Measurements from ENCODE around the gene GPR183. TPM values are rescaled to one million over a fixed set of nuclear protein-coding genes. Genes with fewer than 3 reads are reported as not detected.

GPR183 gene
- total and polyA plus RNA-seq, 10 of the 15 experiments (the other 5 are each of a cell fraction or from before 2014, with no cell fraction given): 134 to 669 (median 225) TPM

- TF ChIP-seq RELB (IDR thresholded peaks at IDR 0.05; ENCODE audit: low read depth) (no peak), MLLT1 (IDR thresholded peaks at IDR 0.05) (peak; percentile 37; the same call in 1 of the 2 replicates), ETV6 (conservative IDR thresholded peaks at IDR 0.05 in 1 of 2, IDR thresholded peaks at IDR 0.05 in 1 of 2; ENCODE audit: borderline replicate concordance in 1 of 2, low read depth in 1 of 2) (no peak), ZNF274 (IDR thresholded peaks at IDR 0.05; ENCODE audit: insufficient read depth, insufficient read length) (no peak)
Observed at GRCh38 chr13:99351772-99352171, 44.6 kb upstream of the GPR183 start (continued).

GRCh38 chr13:99350191-99350590 lies 43.0 kb upstream of the GPR183 start:
- ChIA-PET RAD21 (ENCODE audit: unreplicated experiment) (no interaction called here), POLR2A (no interaction called here), CTCF (interaction anchor here (3.2 kb wide), 1 partner anchor 15 kb away, joined by 12 read pairs; no protein-coding TSS in a partner anchor), SMC1A (ENCODE audit: uncharacterized antibody, unreplicated experiment) (no interaction called here)
- in situ Hi-C loops (cut with MboI) (no loop called here), intact Hi-C loops (cut with micrococcal nuclease; ENCODE audit: unreplicated experiment) (no loop called here)
- Histone ChIP-seq H3K79me2 (ENCODE audit: control insufficient read depth, insufficient read depth, low read length) (peaks cover 17% of the 10 kb centered on the region), H3K9ac (ENCODE audit: control insufficient read depth, insufficient read depth, low read length) (no peak overlapping the region), H3K9me3 (replicated peaks; ENCODE audit: control insufficient read depth, insufficient read depth, low read length) (no peaks in the 10 kb centered on the region), H2AFZ (ENCODE audit: control insufficient read depth, low read depth, low read length) (no peak overlapping the region), H3K4me3 (no peak overlapping the region), H4K20me1 (ENCODE audit: control insufficient read depth, insufficient read depth) (no peaks in the 10 kb centered on the region), H3K27ac (ENCODE audit: control insufficient read depth, insufficient read depth) (no peak overlapping the region), H3K27me3 (replicated peaks in 1 of 2; ENCODE audit: control insufficient read depth in 2 of 2, insufficient read depth in 2 of 2, low read length in 1 of 2) (no peaks in the 10 kb centered on the region), H3K4me1 (ENCODE audit: control insufficient read depth, insufficient read depth, low read length) (peaks cover 52% of the 10 kb centered on the region), H3K4me2 (ENCODE audit: control insufficient read depth, insufficient read depth) (no peak overlapping the region), H3K36me3 (ENCODE audit: control insufficient read depth in 2 of 2, insufficient read depth in 2 of 2, low read length in 1 of 2) (no peaks in the 10 kb centered on the region; a peak in 3 of 4 replicates)
- no TSS peak for BruUV-seq (replicated peaks)
- no peak for TF ChIP-seq CHD4 (IDR thresholded peaks at IDR 0.05)
- no peak for TF ChIP-seq BCL11A (IDR thresholded peaks at IDR 0.05; ENCODE audit: low read depth, low read length)
- no peak for TF ChIP-seq POLR2A (IDR thresholded peaks at IDR 0.05; ENCODE audit: low read depth, low read length)
- TF ChIP-seq FOXM1 (IDR thresholded peaks at IDR 0.05; ENCODE audit: low read depth, low read length): no peak
- no peak for TF ChIP-seq CBX5 (IDR thresholded peaks at IDR 0.05; ENCODE audit: low read depth)
- TF ChIP-seq ZNF217 (IDR thresholded peaks at IDR 0.05): no peak
- TF ChIP-seq NFYA (IDR thresholded peaks at IDR 0.05; ENCODE audit: borderline replicate concordance, low read depth, low read length): no peak
- TF ChIP-seq BMI1 (IDR thresholded peaks at IDR 0.05; ENCODE audit: borderline replicate concordance): no peak
- TF ChIP-seq WRNIP1 (IDR thresholded peaks at IDR 0.05; ENCODE audit: borderline replicate concordance, low read depth, low read length): no peak
- no peak for TF ChIP-seq LARP7 (IDR thresholded peaks at IDR 0.05)
- no peak for TF ChIP-seq TCF12 (IDR thresholded peaks at IDR 0.05; ENCODE audit: low read depth, low read length)
- TF ChIP-seq SRF (IDR thresholded peaks at IDR 0.05; ENCODE audit: low read depth in 2 of 2, low read length in 2 of 2): no peak
- no peak for TF ChIP-seq HDAC6 (IDR thresholded peaks at IDR 0.05; ENCODE audit: unreplicated experiment)
- no peak for TF ChIP-seq ZSCAN29 (IDR thresholded peaks at IDR 0.05)
- TF ChIP-seq HDAC2 (IDR thresholded peaks at IDR 0.05): no peak
- TF ChIP-seq, protein P1, sequence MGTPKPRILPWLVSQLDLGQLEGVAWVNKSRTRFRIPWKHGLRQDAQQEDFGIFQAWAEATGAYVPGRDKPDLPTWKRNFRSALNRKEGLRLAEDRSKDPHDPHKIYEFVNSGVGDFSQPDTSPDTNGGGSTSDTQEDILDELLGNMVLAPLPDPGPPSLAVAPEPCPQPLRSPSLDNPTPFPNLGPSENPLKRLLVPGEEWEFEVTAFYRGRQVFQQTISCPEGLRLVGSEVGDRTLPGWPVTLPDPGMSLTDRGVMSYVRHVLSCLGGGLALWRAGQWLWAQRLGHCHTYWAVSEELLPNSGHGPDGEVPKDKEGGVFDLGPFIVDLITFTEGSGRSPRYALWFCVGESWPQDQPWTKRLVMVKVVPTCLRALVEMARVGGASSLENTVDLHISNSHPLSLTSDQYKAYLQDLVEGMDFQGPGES (IDR thresholded peaks at IDR 0.05): no peak
- TF ChIP-seq CREB1 (IDR thresholded peaks at IDR 0.05; ENCODE audit: low read depth): no peak
- TF ChIP-seq JUNB (IDR thresholded peaks at IDR 0.05): no peak
- FAIRE-seq (no peak), ATAC-seq (no peak), DNase-seq (ENCODE audit: low read depth, low spot score) (no peak)
- 100% methylated on average over 2 of the region's 2 CpGs for WGBS (ENCODE audit: insufficient coverage, insufficient replicate concordance, low lambda C conversion rate, missing lambda C conversion rate)

All from GM12878 (cell line).